Activated gamma-delta T cell (primary cell): Measurements from ENCODE around the gene GAL.

Source experiments
- DNase-seq: peaks from one replicate; lab custom pipeline; 2025; lab: John Stamatoyannopoulos, UW

Gene GAL

GRCh38 chr11:68682531-68682961, 1.8 kb upstream of the GAL start:
- DNase-seq, result no peak

DNA sequence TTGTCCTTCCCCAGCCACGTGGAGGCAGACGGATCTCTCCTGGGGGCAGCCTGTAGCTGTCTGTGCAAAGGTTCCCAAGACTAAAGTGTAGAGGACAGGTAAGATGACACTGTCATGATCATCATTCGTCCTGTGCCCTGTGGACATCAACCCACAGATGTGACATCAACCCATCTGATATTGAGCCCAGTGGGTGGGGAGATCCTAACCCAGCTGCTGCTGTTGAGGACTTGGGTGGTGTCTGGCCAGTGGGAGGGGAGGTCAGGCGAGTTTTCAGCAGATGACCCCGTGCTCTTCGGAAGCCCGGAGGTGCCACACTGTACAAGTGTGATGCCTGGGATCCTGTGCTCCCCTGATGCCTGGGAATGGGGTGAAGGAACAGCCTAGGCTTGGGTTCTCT, 1.2 kb upstream of the GAL start:
- no peak for DNase-seq

GRCh38 chr11:68683536-68684384, 584 bp upstream of the GAL start:
- no peak for DNase-seq

- DNase-seq, result no peak
Observed at GRCh38 chr11:68685656-68686380, 1.5 kb downstream of the GAL start.

- no peak for DNase-seq
Observed at GRCh38 chr11:68686486-68686885, 2.1 kb downstream of the GAL start.

DNA sequence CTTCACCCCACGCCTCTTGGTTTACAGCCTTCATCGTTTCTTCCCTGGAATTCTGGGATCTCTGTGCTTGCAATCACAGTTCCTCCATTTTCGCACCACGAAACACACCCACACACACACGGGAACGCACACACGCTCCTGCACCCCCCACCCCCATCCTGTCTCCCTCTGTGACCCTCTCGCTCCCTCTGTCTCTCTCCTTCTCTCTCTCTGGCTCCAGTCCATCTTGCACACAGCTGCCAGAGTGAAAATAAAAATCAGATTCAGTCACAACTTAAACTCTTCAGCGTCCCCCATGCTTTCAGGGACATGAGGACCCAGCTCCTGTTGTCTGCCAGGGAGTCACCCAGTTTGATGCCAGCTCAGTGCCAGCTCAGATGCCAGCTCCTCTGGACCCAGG, 3.0 kb downstream of the GAL start:
- no peak for DNase-seq

DNA sequence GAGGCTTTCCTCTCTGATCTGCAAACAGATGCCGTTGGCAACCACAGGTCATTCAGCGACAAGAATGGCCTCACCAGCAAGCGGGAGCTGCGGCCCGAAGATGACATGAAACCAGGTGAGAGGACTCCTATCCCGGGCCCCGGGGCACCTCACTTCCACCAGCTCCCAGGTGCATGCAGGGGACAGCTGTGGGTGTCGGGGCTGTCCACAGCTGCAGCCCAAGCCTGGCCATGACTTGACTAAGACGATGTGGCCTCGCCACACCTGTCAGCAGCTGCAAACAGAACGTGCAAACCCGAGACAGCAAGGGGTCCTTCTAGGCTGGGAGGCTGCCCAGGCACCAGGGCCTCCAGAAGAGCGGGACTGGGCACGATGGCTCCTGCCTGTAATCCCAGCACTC, 3.6 kb downstream of the GAL start:
- DNase-seq, result no peak

- no peak for DNase-seq
Observed at GRCh38 chr11:68688881-68689280, 4.5 kb downstream of the GAL start.

DNA sequence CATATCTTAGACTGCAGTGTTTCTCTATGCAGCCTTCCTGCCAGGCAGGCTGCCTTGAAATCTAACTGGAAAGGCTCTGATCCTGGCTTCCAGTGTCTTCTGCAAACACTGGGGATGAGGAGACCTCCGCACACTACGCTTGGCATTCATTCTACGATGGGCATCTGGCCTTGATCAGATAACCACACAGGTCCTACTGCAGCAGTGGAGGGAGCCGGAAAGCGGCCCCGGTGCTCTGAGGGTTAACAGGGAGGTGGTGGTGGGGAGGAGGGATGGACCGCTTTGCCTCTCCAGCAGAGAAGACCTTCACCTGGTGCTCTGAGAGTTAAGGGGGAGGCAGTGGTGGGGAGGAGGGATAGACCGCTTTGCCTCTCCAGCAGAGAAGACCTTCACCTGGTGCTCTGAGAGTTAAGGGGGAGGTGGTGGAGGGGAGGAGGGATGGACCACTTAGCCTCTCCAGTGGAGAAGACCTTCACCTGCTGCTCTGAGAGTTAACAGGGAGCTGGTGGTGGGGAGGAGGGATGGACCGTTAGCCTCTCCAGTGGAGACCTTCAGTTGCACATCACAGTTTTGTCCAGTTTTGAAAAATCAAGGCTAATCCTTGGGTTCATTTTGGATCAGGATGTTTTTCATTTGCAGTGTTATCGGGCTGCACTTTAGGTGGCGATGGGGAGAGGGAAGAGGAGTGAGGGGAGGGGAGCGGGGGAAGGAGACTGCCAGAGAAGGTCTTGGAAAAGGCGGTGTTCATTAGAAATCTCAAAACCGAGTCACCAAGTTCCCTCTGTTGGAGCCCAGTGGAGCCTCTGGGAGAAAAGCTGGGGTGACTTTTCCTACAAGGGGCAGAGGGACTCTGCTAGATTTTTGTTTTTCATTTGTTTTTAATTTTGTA, 5.6 kb downstream of the GAL start:
- no peak for DNase-seq

- no peak for DNase-seq
Observed at GRCh38 chr11:68690671-68691401, 6.5 kb downstream of the GAL start.

DNA sequence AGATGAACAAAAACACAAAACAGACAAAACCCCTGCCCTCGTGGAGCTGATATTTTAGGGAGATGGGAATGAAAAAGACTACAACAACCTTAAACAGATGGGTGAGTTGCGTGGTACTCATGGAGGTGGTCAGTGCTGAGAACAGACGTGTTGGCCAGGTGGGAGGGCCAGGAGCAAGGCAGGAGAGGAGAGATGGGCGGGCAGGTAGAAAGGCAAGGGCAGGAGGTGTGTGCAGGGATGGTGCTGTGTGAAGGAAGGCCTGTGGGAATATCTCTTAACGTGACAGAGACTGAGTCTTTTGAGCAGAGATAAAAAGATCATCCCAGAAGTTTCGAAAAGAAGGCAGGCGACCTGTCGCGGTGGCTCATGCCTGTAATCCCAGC, 7.0 kb downstream of the GAL start:
- no peak for DNase-seq

- no peak for DNase-seq
Observed at GRCh38 chr11:68692115-68692514, 7.8 kb downstream of the GAL start.

DNA sequence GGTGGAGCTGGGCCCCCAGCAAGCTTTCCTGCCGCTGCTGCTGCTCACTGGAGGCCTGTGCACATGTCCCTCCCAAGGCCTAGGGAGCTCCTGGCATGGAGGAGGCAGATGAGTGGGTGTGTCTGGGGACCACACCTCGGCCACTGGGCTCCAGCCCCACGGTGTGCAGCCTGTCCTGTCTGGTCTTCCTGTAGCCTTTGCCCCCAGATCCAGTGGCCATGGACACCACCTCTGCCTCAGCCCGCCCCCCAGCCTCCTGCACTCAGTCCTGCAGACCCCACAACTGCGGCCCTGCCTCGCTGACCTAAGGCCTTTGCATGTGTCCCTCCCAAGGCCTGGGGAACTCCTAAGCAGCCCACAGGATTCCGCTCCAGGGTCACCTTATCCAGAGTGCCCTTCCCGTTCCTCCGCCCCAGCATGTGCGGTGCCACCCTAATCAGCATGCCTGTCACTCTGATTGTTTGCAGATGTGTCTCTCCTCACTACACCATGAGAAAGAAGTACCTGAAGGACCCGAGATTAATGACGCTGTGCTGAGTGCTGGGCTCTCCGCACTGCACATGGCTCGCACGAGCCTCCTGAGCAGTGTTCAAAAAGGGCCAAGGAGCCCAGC, 8.6 kb downstream of the GAL start:
- no peak for DNase-seq

DNA sequence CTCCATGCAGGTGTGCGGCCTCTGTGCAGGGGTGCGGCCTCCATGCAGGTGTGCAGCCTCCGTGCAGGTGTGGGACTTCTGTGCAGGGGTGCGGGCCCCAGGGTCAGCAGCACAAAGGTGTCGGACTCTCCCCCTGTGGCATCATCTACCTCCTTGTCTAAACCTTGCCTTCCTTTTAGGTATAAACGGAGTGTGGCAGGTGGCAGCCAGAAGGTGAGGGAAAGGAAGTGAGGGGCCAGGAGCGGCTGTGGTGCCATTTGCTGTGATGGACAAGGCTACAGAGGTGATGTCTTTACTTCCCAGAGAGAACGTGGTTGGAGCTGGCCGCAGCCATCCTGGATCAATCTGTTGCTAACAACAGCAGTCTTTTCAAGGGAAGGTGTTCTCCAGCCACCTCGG, 9.1 kb downstream of the GAL start:
- no peak for DNase-seq

DNA sequence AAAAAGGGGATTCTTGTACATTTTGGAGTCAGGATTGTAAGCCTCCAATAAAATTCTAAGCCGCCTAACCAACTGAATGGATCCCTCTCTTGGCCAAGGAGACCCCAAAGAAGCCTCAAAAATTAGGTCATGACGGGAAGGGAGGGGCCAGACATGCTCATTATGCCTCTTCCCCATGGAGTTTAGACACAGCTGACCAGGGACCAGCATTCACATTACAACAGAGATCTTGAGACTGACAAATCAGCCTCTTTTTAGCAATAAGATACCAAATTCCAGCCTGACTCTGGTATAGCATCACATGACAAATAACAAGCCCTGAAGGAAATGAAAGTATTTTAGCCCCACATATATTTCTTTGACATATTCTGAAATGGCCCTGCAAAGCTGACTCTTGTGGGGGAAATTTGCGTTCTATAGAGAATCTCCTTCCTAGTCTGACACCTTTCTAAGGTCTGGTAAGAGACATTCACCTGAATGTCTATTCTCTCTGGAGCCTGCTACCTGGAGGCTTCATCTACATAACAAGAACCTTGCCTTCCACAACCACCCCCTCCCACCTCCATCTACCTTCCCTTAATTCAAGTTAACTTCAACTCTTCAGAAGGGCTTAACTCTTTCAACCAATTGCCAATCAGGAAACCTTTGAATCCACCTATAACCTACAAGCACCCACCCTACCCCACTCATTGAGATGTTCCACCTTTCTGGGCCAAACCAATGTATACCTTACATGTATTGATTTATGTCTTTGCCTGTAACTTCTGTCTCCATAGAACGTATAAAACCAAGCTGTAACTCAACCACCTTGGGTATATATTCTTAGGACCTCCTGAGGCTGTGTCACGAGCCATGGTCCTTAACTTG, 10.3 kb downstream of the GAL start:
- DNase-seq, result no peak

GRCh38 chr11:68695531-68695930, 11.2 kb downstream of the GAL start:
- DNase-seq, result no peak

- no peak for DNase-seq
Observed at GRCh38 chr11:68698993-68699392, 14.6 kb downstream of the GAL start.

DNA sequence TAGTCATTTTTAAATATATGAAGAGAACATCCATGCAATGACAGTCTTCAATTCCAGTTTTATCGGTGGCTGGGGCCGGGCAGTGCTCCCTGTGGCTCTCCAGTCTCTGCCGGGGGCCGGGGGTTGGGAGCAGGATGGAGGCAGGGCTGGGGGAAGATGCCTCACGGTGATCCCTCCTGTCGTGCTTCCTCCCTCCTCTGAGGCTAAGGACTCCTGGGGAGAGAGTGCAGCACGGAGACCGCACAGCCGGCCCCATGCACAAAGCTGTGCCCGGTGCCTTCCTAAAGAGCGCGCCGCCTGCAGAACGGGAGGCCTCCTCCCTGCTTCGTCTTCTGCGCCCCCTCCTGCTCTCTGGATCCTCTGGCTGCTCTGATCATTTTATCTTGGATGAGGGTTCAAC, 20.5 kb downstream of the GAL start:
- DNase-seq, result no peak

DNA sequence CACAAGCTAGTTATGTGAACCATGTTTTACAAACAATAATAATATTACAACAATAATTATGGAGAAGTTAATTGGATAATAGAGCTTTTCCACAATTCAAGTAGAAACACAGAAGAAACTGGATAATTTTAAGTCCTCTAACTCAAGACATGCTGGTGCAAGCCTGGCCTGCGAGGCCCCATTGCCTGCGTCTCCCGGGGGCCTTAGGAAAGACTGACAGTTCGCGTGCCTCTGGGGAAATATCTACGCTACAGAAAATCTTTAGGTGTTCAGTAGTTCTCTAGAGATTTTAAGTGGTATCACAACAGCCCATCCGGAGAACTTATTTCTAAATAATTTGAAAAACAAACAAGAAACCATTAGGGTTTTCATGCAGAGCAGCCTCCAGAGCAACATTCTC, 23.2 kb downstream of the GAL start:
- no peak for DNase-seq

- DNase-seq, result no peak
Observed at GRCh38 chr11:68709062-68709461, 24.7 kb downstream of the GAL start.
